ENCODE results near the gene NPC1.
A peak's percentile ranks its signal among the peaks of the same experiment; 100 is the strongest.
"Not testable (repeated sequence)": the region's sequence is repeated elsewhere in the genome, so short reads cannot be mapped to it uniquely, and the experiment has no call there.

The NPC1 gene

DNA sequence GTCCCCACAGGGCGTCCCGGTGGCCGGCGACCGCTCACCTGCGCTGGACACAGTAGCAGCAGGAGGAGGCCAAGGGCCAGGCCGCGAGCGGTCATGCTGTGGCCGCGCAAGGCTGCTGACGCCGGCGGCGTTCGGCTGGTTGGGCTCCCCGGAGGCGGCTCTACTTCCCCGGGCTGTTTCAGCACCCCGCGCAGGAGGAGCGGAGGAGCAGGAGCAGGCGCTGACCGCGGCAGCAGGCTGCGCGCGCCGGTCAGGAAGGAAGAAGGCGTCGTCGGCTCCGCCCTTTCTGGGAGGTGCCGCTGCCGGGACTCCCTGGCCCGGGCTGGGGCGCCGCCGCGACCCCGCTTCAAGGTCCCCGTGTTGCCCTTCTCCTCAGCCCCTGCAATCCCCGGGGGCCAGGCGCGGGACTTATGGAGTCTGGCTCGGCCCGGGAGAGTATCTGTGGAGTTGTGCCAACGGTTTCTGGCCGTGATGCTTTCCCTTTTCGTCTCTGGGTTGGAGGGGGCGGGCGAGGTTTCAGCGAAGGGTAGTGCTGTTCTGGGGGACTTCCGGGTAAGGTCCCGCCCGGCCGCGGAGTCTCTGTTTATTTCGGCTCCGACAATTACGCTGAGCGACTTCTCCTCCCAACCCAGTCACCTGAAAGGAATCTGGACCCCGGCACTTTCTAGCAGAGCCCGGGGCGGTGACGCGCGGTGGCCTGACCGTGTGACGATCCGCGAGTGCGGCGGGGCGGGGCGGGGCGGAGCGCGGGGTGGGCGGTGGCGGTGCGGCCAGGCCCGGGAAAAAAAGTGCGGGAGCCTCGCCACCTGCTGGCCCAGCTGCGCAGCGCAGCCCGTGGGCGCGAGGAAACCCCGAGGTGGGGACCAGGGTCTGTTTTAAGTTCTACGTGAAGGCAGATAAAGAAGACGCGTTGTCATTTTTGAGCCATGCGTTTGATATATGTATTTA lies at the start of gene NPC1:
TSS of gene NPC1 (minus strand) at position 258 of the 948 bp plus-strand sequence. CDS start at position 95, 163 bp downstream.
- DNase-seq = peak; percentile 92

DNA sequence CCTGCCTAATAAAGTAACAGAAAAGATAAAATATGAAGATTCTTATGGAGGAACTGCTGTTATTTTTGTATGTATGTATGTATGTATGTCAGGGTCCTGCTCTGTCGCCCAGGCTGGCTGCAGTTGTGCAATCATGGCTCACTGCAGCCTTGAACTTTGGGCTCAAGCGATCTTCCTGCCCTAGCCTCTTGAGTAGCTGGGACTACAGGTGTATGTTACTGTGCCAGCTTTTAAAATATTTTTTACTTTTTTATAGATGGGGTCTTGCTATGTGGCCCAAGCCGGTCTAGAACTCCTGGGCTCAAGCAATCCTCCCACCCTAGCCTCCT lies 49.7 kb upstream of the NPC1 start:
- DNase-seq = no peak

- no peak for DNase-seq
Observed at GRCh38 chr18:23635283-23636070, 49.2 kb upstream of the NPC1 start.

DNA sequence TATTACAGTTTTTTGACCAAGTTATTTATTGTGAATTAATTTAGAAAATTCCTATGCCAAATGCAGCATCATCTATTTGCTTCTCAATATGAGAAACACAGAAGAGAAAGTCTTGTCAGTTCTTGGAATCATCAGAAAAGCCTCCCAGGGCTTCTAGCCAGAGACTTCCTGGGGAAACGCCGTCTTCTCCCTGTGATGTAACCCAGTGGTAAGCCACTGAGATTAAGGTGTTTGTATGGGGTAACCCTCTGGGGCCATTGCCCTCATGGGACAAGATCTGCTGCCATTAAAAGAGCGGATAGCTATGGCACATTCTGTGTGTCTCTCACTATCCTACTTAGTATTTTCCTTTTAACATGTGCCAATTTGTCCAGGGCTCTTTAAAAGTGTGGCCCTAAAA lies 48.4 kb upstream of the NPC1 start:
- DNase-seq = no peak

DNA sequence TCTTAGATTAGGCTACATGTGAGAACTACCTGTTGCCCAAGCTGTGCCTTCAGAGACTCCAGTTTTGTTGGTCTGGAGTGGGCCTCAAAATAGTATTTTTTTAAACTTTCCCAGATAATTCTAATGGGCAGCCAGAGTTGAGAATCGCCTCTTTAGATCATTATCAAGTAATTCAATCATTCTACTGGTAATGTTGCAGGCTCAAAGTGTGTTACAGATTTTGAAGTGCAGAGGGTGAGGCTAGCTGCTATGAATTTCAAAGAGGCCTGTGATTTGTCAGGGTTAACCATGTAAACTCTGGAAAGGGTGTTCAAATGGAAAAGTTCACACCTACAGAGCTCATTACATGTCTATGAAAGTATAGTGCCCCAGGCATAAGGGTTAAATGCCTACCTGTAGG lies 46.3 kb upstream of the NPC1 start:
- DNase-seq = no peak

DNA sequence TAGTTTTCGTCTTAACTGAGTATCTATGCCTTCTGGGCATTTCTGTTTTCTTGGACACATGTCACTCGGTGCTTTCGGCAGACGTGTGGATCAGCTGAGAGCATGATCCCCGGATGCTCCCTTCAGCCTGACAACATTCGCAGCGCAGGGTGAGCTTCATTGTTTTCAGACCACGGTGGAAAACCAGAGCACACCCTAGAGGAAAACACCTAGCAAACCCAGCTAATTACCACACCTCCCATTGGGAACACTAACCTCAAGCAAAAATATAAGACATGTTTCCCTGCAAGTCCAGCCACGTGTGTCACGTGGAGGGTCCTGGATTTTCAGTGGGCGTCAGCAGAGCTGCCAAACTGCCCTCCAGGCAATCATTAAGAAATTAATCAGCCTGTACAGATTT lies 45.4 kb upstream of the NPC1 start:
- DNase-seq = no peak

DNA sequence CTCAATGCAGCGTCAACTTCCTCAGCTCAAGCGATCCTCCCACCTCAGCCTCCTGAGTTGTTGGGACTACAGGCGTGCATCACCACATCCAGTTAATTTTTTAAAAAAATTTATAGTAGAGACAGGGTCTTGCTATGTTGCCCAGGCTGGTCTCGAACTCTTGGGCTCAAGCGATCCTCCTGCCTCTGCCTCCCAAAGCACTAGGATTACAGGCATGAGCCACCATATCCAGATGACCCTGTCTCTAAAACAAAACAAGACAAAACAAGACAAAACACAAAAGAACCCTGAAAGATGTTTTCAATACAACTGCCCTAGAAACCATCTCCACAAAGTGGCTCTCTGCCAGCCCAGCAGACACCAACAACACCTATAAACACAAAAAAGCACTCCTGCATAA lies 45.0 kb upstream of the NPC1 start:
- DNase-seq = no peak

GRCh38 chr18:23629444-23629946 lies 43.2 kb upstream of the NPC1 start:
- no peak for DNase-seq

DNA sequence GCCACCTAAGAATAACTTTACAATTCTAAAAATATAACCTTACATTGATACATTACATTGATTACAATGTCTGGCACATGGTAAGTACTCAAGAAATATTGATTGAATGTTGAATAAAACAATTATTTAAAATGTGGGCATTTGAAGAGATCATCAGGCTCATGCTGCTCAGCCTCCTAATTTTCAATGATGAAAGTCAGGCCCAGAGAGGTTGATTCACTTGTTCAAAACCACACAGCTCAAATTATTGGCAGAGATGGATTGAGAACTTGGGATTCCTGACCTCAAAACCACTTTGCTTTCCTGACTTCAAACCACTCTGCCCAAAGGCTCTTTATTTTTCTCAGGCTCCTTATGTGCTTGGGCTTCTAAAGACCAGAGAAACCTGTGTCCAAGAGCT lies 41.7 kb upstream of the NPC1 start:
- DNase-seq = no peak

GRCh38 chr18:23627321-23627720 lies 41.0 kb upstream of the NPC1 start:
- no peak for DNase-seq

GRCh38 chr18:23626451-23627279 lies 40.4 kb upstream of the NPC1 start:
- DNase-seq = no peak

DNA sequence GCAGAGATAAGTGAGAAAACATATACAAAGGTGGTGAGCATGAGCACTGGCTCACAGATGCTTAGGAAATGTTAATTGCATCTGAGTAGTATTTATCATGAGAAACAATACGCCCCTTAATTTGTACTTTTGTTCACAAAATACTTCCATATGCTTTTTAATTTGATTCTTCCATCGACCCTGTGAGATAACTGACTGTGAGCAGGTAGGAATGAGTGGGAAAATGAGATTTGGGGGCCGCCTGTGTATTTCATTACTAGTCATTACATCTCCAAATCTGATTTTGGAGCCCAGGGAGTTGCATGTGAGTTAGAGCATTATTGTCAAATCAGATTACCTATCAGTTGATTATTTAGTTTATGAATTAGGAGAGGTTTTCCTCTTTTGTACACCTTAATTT lies 36.7 kb upstream of the NPC1 start:
- DNase-seq = no peak

DNA sequence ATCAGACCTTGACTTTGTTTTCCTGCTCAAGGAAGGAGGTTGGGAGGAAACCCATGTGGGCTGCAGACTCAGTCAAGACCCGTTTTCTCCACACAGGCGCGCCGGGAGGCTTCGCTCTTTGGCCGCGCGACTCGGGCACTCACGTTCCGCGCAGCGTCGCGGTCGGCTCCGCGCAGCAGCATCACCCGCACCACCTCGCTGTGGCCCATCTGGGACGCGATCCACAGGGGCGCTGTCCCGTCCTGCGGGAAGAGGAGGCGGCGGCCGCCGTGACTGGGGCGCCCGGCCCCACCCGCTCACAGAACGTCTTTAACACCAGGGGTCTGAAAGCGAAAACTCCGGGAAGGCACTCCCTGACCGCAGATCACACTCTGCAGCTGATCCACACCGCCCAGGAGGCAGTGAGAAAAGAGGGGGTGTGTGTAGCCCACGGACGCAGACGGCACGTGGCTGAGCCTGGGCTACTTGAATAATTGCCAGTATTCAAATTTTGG lies 33.1 kb upstream of the NPC1 start:
- peak in 1 of 2 donors; percentile 21 for DNase-seq

- DNase-seq = no peak
Observed at GRCh38 chr18:23618862-23619387, 32.6 kb upstream of the NPC1 start.

- no peak for DNase-seq
Observed at GRCh38 chr18:23617412-23618014, 31.2 kb upstream of the NPC1 start.

DNA sequence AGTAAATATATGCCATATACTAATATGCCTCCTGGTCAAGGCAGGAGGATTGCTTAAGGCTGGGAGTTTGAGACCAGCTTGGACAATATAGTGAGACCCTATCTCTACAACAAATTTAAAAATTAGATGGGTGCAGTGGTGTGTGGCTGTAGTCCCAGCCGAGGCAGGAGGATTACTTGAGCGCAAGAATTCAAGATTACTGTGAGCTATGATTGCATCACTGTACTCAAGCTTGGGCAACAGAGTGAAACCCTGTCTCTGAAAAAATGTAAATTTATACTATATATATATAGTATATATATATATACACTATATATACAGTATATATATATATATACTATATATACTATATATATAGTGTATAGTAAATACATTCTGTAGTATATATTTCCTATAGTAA lies 30.0 kb upstream of the NPC1 start:
- DNase-seq = no peak

DNA sequence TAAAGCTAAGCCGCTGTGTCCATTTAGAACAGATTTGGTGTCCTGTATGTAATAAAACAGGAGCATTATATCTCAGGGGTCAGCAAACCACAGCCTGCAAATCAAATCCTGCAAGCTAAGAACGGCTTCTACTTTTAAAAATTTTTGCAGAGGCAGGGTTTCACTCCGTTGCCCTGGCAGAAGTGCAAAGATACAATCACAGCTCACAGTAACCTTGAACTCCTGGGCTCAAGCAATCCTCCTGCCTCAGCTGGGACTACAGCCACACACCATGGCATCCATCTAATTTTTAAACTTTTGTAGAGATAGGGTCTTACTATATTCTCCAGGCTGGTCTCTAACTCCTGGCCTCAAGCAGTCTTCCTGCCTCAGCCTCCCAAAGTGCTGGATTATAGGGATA lies 28.6 kb upstream of the NPC1 start:
- no peak for DNase-seq

DNA sequence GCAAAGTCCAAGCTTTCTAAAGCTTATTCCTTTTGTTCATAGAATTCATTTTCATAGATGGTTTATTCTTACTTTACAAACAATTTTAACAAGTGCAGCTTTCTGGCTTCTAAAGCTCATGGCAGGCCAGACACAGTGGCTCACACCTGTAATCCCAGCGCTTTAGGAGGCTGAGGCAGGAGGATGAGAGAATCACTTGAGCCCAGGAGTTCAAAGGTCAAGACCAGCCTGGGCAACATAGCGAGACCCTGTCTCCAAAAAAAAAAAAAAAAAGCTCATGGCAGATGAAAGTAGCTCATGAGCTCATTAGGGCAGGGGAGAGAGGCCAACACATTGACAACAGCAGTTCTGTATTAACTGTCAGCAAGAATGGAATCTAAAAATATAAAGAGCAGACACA lies 28.1 kb upstream of the NPC1 start:
- no peak for DNase-seq

GRCh38 chr18:23613091-23613475 lies 26.8 kb upstream of the NPC1 start:
- not testable (repeated sequence) for DNase-seq

GRCh38 chr18:23612434-23613090 lies 26.3 kb upstream of the NPC1 start:
- no peak for DNase-seq

GRCh38 chr18:23609390-23610023 lies 23.2 kb upstream of the NPC1 start:
- DNase-seq = no peak
